Trophoblast cell (in vitro differentiated cells and primary cell): Measurements from ENCODE around the gene DPH6.

Source experiments
- DNase-seq, 2 donors: peaks; one replicate each; pipeline ENCODE4 v3.0.0-alpha.2; 2016
- H2AFZ ChIP-seq: 2 replicates; pipeline ENCODE4 v1.6.1; 2013; ENCODE audit warnings: low read length, moderate library complexity, mild to moderate bottlenecking; ENCODE audit not compliant: insufficient read depth, poor library complexity
- H2AK5ac ChIP-seq: 2 replicates; pipeline ENCODE4 v1.6.1; 2013; ENCODE audit warnings: mild to moderate bottlenecking, low read length
- H2BK120ac ChIP-seq: 2 replicates; pipeline ENCODE4 v1.6.1; 2013; ENCODE audit warnings: low read length, mild to moderate bottlenecking, moderate library complexity; ENCODE audit not compliant: insufficient read depth, poor library complexity
- H2BK12ac ChIP-seq: 2 replicates; pipeline ENCODE4 v1.6.1; 2013; ENCODE audit warnings: mild to moderate bottlenecking, low read length, moderate library complexity
- H2BK5ac ChIP-seq: 2 replicates; pipeline ENCODE4 v1.6.1; 2013; ENCODE audit warnings: low read length, low read depth, moderate library complexity, mild to moderate bottlenecking; ENCODE audit not compliant: poor library complexity
- H3K14ac ChIP-seq: 2 replicates; pipeline ENCODE4 v1.6.1; 2013; ENCODE audit warnings: mild to moderate bottlenecking, low read length
- H3K18ac ChIP-seq: 2 replicates; pipeline ENCODE4 v1.6.1; 2013; ENCODE audit warnings: mild to moderate bottlenecking, low read length
- H3K23ac ChIP-seq: 2 replicates; pipeline ENCODE4 v1.6.1; 2013; ENCODE audit warnings: low read length
- H3K27ac ChIP-seq: 2 replicates; pipeline ENCODE4 v1.5.1; 2013; ENCODE audit warnings: low read depth, mild to moderate bottlenecking, inconsistent platforms, low read length, moderate library complexity
- H3K27me3 ChIP-seq: 2 replicates; pipeline ENCODE4 v1.6.1; 2013; ENCODE audit warnings: inconsistent platforms, mild to moderate bottlenecking, low read length, moderate library complexity; ENCODE audit not compliant: insufficient read depth
- H3K36me3 ChIP-seq, 2 experiments: 1 replicate in 1 of 2; 2 replicates in 1 of 2; pipeline ENCODE4 v1.6.1; 2013; ENCODE audit warnings: low read length in 2 of 2, mild to moderate bottlenecking in 2 of 2, moderate library complexity in 1 of 2; ENCODE audit not compliant: insufficient read depth in 2 of 2, control insufficient read depth in 1 of 2
- H3K4ac ChIP-seq: 2 replicates; pipeline ENCODE4 v1.6.1; 2013; ENCODE audit warnings: low read depth, mild to moderate bottlenecking, low read length, moderate library complexity
- H3K4me1 ChIP-seq, 2 experiments: 1 replicate in 1 of 2; 2 replicates in 1 of 2; pipeline ENCODE4 v1.6.1; 2013; ENCODE audit warnings: low read length in 2 of 2, mild to moderate bottlenecking in 2 of 2, moderate library complexity in 1 of 2; ENCODE audit not compliant: insufficient read depth in 2 of 2, control insufficient read depth in 1 of 2
- H3K4me2 ChIP-seq: 2 replicates; pipeline ENCODE4 v1.6.1; 2013; ENCODE audit warnings: inconsistent platforms, mild to moderate bottlenecking, low read length, moderate library complexity
- H3K4me3 ChIP-seq: 2 replicates; pipeline ENCODE4 v1.5.1; 2013; ENCODE audit warnings: mild to moderate bottlenecking, low read depth, low read length, inconsistent platforms
- H3K79me1 ChIP-seq: one replicate; pipeline ENCODE4 v1.6.1; 2013; ENCODE audit warnings: low read length
- H3K79me2 ChIP-seq: 2 replicates; pipeline ENCODE4 v1.6.1; 2013; ENCODE audit warnings: low read length, mild to moderate bottlenecking; ENCODE audit not compliant: control insufficient read depth, insufficient read depth, poor library complexity
- H3K9ac ChIP-seq: 2 replicates; pipeline ENCODE4 v1.6.1; 2013; ENCODE audit warnings: mild to moderate bottlenecking, low read length
- H3K9me3 ChIP-seq: 2 replicates; pipeline ENCODE4 v1.6.1; 2013; ENCODE audit warnings: low read depth, mild to moderate bottlenecking, control low read depth, inconsistent platforms, low read length; ENCODE audit not compliant: insufficient read depth
- H4K12ac ChIP-seq: 2 replicates; pipeline ENCODE4 v1.6.1; 2013; ENCODE audit warnings: low read depth, mild to moderate bottlenecking, low read length, moderate library complexity
- H4K8ac ChIP-seq: 2 replicates; pipeline ENCODE4 v1.6.1; 2013; ENCODE audit warnings: low read depth, mild to moderate bottlenecking, low read length, moderate library complexity
- H4K91ac ChIP-seq: one replicate; pipeline ENCODE4 v1.6.1; 2013; ENCODE audit warnings: low read depth, mild to moderate bottlenecking, low read length, moderate library complexity
- WGBS: extraction: QIAGEN DNeasy Blood & Tissue Kit; methylation state at CpG from one replicate; pipeline ENCODE4 v1.1.7; 2013; ENCODE audit warnings: missing lambda C conversion rate; ENCODE audit not compliant: insufficient read length, insufficient coverage; ENCODE audit errors: extremely low coverage; 5-methylcytosine and 5-hydroxymethylcytosine counted together

Gene DPH6

GRCh38 chr15:35559683-35560082 lies 13.7 kb upstream of the DPH6 start:
- Histone ChIP-seq H4K8ac (no peak overlapping the region), H4K12ac (no peak overlapping the region), H3K23ac (no peak overlapping the region), H2AK5ac (no peak overlapping the region), H2BK120ac (no peak overlapping the region), H3K9me3 (no peaks in the 10 kb centered on the region), H3K79me1 (no peaks in the 10 kb centered on the region), H3K27ac (no peak overlapping the region), H3K4ac (no peak overlapping the region), H3K27me3 (no peaks in the 10 kb centered on the region), H3K14ac (no peak overlapping the region), H2AFZ (no peak overlapping the region), H3K36me3 (no peaks in the 10 kb centered on the region), H2BK12ac (no peak overlapping the region), H3K4me3 (no peak overlapping the region), H3K9ac (no peak overlapping the region), H3K18ac (no peak overlapping the region), H2BK5ac (no peak overlapping the region), H3K4me1 (no peaks in the 10 kb centered on the region), H4K91ac (no peak overlapping the region), H3K4me2 (no peak overlapping the region), H3K79me2 (no peaks in the 10 kb centered on the region)
- WGBS = no CpG with 5 or more reads among the region's 2 CpGs
- no peak for DNase-seq

GRCh38 chr15:35557544-35557943 lies 11.6 kb upstream of the DPH6 start:
- Histone ChIP-seq H3K4me1 (no peaks in the 10 kb centered on the region), H3K79me2 (no peaks in the 10 kb centered on the region), H3K79me1 (no peaks in the 10 kb centered on the region)

DNA sequence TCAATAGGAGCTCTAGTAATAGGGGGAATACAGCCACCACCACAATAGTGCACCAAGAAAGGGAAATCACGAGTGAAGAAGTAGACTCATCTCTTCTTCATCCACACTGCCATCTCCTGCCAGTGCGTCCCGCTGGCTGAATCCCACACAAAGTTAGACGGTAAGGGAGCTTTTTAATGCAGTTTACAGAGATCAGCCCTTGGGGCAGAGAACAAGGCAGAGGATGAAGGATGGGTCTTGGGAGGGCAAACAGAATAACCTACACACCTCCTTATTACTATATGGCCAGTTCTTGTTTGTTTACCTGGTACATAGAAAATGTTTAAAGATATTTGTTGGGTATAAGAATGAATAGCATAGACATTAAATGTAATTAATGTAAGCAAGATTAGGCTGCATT lies 11.0 kb upstream of the DPH6 start:
- Histone ChIP-seq H4K91ac (no peak overlapping the region), H3K4me1 (no peaks in the 10 kb centered on the region), H3K9me3 (no peaks in the 10 kb centered on the region), H3K4ac (no peak overlapping the region), H2AK5ac (no peak overlapping the region), H3K4me3 (no peak overlapping the region), H3K79me1 (no peaks in the 10 kb centered on the region), H3K18ac (no peak overlapping the region), H3K4me2 (no peak overlapping the region), H3K23ac (no peak overlapping the region), H4K8ac (no peak overlapping the region), H3K36me3 (no peaks in the 10 kb centered on the region), H3K79me2 (no peaks in the 10 kb centered on the region), H3K27me3 (no peaks in the 10 kb centered on the region), H3K27ac (no peak overlapping the region), H2AFZ (no peak overlapping the region), H2BK5ac (no peak overlapping the region), H2BK120ac (no peak overlapping the region), H3K14ac (no peak overlapping the region), H4K12ac (no peak overlapping the region), H3K9ac (no peak overlapping the region), H2BK12ac (no peak overlapping the region)
- DNase-seq = no peak
- no CpG with 5 or more reads among the region's 4 CpGs for WGBS

More at GRCh38 chr15:35557544-35557943, 11.6 kb upstream of the DPH6 start:
- Histone ChIP-seq H3K4ac (no peak overlapping the region), H3K36me3 (no peaks in the 10 kb centered on the region), H4K12ac (no peak overlapping the region), H3K27me3 (no peaks in the 10 kb centered on the region), H3K4me2 (no peak overlapping the region), H2BK120ac (no peak overlapping the region), H4K91ac (no peak overlapping the region), H2AFZ (no peak overlapping the region), H2AK5ac (no peak overlapping the region), H3K4me3 (no peak overlapping the region), H3K9me3 (no peaks in the 10 kb centered on the region), H3K27ac (no peak overlapping the region), H2BK12ac (peak overlapping the region; percentile 64), H2BK5ac (no peak overlapping the region), H3K14ac (no peak overlapping the region), H3K23ac (no peak overlapping the region), H3K9ac (no peak overlapping the region), H4K8ac (no peak overlapping the region), H3K18ac (no peak overlapping the region)
- DNase-seq = peak; percentile 31 to 83
- no CpG with 5 or more reads among the region's 4 CpGs for WGBS

- Histone ChIP-seq H3K4me3 (no peak overlapping the region), H3K18ac (no peak overlapping the region), H3K4me2 (no peak overlapping the region), H3K79me1 (no peaks in the 10 kb centered on the region), H2BK5ac (no peak overlapping the region), H2BK120ac (no peak overlapping the region), H3K79me2 (no peaks in the 10 kb centered on the region), H3K4me1 (no peaks in the 10 kb centered on the region), H4K91ac (no peak overlapping the region), H4K12ac (no peak overlapping the region), H3K27ac (no peak overlapping the region), H3K14ac (no peak overlapping the region), H3K23ac (no peak overlapping the region), H3K36me3 (no peaks in the 10 kb centered on the region), H2AFZ (no peak overlapping the region), H2BK12ac (no peak overlapping the region), H3K4ac (no peak overlapping the region), H2AK5ac (no peak overlapping the region), H3K9ac (no peak overlapping the region), H4K8ac (no peak overlapping the region), H3K9me3 (no peaks in the 10 kb centered on the region), H3K27me3 (no peaks in the 10 kb centered on the region)
- no peak for DNase-seq
- no CpG with 5 or more reads among the region's 1 CpG for WGBS
These were observed 9.3 kb upstream of the DPH6 start for GRCh38 chr15:35555244-35555643.
